ENCODE results near the gene IMMP2L.
A peak's percentile ranks its signal among the peaks of the same experiment; 100 is the strongest.
"Not testable (repeated sequence)": the region's sequence is repeated elsewhere in the genome, so short reads cannot be mapped to it uniquely, and the experiment has no call there.

Gene IMMP2L

DNA sequence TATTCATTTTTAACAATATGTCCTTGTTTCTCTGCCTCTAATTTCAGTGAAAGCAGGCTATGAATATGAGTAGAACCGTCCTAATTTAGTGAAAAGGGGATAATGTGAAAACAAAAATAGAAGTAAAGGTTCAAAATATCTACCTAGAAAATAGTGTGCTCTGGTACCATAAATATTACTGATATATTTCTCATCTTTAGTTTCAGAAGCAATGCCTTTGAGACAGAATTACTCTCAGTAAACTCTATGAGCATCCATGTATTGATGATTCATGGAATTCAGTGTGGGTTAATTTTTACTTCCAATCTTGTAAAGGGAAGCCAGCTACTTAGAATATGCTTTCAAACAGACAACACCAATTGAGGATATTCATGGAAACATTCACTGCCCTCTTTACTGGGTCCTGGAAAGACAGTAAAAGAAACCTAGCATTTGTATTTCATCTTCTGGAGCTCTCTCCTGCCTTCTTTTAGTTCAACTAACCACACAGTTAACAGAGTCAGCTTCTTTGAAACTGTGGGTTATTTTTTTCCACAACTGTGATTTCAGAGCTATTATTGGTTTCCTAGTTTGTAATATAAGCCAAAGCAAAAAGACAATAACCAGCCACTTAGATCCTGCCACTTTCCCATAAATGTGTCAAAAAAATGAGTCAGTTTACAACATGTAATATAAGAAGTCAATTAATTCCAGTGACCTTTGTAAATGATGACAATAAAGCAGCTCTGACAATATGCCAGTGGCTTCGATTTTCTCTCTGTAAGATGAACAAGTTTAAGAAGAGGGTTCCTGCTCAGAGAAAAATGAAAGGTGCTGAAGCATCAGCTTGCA lies 469.7 kb downstream of the IMMP2L start:
- DNase-seq = no peak

DNA sequence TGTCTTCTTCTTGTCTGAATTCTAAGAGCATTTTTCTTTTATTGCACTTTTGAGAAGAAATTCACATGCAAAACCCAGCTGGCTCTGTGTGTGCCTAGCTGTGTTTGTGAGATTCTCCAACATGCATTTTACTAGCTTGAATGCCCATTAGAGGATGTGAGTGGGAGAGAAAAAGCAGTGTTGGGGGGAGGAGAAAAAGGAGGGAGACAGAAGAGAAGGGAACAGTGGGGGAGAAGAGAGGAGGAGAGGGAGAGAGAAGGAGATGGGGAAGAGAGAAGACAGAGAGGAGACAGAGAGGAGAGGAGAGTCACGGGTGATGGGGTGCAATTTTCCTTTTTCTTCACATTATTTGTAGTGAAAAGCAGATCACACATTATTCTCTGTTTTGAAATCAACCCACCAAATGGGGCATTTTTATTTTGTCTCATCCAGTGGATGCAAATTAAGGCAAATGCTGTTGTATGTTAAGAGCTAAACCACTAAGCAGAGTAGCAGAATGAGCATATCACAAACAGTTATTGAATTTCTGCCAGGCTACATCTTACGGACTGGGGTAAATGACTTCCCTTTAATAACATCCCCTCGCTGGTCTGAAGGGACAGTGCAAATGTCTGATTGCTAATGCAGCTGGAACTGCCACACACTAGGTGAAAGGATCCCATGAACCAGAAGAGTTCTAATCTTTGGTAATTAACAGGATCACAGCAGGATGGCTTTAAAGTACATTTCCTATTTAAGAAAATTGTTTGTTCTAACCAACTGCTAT lies 470.5 kb downstream of the IMMP2L start:
- DNase-seq = no peak

DNA sequence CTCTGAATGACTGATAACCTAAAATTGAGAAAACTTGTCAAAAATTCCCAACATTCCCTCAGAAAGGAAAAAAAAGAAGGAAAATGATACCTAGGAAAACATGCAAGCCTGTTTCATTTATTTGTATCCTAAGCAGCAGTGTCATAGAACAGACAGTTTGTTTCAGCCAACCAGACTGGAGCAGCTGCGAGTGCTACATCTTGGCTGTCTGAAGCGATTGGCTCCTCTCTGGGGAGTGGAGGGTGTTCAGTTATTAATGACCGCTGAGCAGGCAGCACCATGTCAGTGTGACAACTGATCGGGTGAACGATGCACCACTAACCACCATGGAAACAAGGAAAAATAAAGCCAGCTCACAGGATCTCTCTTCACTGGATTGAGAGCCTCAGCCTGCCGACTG lies 471.4 kb downstream of the IMMP2L start, which contains the start of gene LRRN3:
Gene LRRN3 (plus strand): TSS at position 282 of the 400 bp plus-strand sequence. CDS start 31,646 bp downstream, outside the sequence.
- DNase-seq = peak; percentile 56

DNA sequence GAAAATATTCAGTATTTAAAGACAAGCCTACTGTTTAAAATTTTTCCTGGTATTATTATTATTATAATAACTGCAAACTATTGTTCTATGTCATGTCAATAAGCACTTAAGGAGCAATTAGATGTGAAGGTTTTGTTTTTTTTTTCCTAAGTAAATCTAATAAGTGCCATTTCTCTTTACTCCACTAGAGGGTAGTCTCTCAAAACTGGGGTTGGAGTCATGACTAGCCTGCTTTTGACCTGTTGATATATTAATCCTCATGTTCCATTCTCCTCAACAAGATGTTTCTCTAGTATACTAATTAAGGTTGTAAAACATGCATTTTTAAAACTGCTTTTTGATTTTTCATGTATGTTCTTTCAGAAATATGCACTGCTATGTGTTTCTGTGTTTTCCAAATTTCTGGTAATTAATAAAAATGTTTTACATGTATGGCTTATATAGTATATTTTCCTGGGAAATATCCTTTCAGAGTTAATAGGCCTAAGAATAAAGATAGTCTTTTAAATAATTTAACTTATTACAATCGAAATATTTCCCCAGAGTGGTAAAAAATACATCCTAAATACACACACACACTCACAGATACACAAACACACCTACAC lies 472.4 kb downstream of the IMMP2L start:
- DNase-seq = no peak

DNA sequence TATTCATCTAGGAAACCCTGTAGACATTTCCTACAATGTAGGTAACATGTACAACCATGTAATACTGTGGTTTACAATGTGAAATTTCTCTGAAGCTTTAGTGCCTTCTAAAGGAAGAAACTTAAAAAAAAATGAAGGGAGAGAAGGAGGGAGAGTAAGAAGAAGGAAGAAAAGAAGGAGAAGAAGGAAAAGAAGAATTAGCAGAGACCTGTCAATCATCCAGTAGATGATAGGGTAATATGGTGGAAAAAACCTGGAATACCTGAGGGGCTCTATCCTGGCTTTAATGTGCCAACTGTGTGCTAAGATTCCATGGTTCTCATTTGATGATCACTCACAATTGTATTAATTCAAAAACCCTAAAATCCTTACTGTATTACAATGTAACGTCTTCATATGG lies 474.0 kb downstream of the IMMP2L start:
- no peak for DNase-seq

DNA sequence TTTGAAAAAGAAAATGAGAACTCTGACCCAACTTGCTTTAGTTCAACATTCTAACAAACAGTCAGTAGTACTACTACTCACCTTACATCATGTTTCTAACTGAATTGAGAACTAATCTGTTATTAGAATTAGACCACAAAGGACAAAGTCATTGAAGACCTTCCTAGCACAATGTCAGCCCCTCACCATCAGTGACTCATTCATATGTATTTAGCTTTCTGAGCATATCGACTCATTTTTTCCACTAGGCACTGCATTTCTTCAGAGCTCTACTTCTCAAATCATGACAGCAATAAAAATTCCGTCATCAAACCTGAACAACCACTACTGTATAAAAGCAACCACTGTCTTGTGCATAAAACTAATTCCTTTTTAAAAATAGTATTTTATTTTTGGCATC lies 475.8 kb downstream of the IMMP2L start:
- DNase-seq = peak; percentile 47

DNA sequence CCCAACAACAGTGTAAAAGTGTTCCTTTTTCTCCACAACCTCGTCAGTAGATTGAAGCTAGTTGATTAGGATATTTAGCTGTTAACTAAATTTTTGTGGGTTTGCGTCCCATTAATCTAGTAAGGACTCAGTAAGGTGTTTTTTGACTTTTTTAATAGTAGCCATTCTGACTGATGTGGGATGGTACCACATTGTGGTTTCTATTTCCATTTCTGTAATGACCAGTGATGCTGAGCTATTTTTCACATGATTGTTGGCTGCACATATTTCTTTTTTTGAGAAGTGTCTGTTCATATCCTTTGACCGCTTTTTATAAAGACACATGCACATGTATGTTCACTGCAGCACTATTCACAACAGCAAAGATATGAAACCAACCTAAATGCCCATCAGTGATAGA lies 476.9 kb downstream of the IMMP2L start:
- DNase-seq = no peak

DNA sequence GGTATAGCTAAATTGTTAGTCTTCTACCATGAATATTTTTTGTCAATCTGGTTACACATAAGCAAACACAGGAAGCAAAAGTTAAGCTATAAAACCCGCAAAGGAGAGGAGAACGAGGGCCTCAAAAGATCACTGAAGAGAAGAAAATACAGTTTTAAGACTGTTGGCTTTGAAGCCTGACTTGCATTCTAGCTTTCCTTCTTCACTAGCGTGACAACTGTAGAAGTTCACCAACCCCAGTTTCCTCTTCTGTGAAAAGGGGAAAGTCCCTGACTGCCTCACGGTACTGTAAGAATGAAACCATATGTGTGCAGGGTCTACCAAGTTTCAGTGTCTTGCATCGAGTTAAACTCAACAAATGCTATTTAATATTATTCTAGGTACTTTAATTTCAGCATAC lies 478.9 kb downstream of the IMMP2L start:
- peak; percentile 73 for DNase-seq

DNA sequence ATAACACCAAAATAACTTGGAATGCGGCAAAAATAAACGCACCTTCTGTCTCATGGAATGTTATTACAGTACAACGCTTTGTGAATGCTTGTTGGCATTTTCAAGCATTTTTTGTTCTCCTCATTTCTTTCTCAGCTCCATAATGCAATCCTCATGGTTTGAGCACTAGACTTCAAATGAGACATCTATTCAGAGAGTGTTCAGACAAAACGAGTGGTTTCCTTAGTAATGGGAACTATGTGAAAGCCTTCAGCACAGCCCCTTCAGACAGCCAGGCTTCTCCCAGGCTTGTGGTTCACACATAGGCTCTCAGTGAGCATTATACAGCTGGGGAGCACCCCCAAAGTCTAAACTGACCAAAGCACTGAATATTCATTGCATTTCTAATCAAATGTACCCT lies 479.9 kb downstream of the IMMP2L start:
- no peak for DNase-seq

DNA sequence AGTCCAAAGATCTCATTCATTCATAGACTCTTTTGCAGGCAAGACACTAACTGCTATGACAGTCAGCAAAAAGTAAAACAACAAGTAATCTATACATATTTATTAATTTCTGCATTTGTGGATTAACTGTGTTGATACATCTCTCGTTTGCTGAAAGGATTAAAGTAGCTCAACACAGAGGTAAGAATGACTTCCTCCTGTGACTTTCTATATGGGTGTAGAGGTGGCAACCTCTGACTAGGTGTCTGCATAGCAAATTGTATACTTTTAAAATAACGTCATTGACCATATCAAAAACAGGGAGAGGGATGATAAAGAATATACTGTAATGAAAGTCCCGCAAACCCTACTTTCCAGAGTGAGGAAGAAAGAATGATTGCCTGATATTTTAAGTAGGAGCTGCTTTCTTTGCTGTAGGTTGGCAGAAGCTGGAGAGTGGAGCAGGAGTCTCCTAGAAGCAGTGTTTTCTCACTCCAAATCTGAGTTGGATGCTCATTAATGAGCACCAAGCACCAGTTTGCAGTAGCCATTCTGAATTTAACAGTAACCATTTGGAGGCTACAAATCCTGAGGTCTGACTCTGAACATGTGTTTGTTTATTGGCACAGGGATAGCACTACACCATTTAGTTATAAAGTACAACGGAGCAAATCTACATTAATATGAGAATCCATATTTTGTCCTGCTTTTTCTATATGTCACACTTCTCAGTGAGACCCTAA lies 480.6 kb downstream of the IMMP2L start:
- DNase-seq = no peak

DNA sequence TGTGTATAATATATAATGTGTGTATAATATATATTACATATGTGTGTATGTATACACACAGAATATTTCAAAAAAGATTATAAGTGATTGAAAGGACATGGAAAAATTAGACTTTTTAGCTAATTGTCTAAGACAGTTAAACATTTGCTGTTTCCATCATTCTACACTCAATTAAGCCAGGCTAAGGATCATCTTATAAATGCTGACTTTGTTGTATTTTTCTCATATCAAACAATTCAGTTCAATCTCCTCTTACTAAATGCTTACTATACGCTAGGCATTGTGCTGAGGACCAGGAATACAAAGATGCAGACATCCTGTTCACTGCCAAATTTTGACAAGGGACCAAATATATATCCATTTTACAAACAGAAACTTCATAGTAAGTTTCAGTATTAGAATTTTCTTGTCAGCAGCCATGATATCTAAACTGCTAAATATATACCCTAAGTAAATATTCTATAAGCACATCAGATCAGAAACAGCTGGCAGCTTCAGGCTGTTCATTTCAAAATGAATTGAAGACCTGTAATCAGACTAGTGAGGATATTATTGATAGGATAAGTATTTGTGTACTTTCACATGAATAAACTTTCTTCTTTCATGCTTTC lies 481.7 kb downstream of the IMMP2L start:
- DNase-seq = no peak

DNA sequence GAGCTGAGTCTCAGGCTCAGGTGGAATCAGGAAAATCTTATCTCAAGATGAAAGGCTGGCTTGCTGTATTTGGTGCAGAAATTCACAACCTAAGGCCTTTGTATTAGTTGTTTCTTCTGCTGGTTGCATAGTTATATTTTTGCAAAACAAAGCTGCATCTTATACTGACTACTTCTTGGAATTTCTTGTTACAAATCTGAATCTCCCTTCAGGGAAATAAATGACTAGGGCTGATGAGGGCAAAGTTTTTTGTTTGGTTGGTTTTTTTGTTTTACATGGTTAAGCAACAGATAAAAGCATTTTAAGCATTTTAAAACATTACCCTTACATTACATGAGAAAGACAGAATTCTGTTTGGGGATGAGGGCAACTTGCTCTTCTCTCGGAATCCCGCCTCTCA lies 485.3 kb downstream of the IMMP2L start:
- DNase-seq = no peak

DNA sequence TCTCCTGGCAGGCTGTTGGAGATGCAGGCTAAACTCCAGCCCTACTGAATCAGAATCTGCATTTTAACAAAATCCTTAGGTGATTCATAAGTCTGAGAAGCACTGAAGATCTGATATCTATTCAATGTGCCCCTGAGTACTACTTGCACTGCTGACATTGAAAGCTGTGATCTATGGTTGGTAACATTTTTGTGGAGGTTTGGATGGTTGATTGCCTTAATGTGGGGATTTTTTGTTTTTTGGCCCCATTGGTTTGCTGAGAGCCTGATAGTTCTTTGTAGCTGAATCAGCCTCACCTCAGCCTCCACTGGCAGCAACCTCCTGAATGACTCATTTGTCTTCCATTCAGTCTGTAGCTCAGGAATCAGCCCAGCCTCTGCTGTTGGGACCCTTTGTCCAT lies 486.1 kb downstream of the IMMP2L start:
- peak; percentile 44 for DNase-seq

DNA sequence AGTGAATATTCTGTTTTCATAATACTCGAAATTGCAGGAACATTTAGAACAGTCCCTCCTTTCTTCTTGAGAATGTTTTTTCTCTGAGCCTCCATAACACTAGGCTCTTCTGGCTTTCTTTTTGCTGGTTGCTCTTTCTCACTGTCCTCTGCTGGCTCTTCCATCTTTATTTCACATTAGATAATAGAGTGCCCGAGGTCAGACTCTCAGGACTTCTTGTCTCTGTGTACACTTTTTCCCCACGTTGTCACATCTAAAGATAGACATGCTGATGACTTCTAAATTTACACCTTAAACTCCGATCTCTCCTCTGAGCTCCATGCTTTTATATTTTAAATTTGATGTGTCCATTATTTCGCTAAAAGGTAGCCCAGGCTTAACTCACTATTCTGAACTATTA lies 486.8 kb downstream of the IMMP2L start:
- DNase-seq = no peak

DNA sequence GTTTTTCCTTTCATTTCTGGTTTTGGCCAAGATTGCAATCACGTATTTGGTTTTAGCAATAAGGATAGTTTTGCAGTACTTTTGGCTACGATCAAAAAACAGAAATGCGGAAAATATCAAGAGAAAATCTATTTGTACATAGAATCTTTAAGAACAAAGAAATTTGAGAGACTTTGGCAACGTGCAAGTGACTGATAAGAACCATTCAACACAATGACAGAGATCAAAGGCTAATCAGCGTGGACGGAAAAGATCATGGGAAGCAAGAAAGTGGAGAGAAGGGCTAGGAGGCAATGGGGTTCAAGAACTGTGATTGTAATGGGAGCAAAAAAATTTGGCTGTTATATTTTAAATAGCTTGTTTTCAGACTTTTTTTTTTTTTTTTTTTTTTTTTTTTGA lies 487.5 kb downstream of the IMMP2L start:
- DNase-seq = no peak

DNA sequence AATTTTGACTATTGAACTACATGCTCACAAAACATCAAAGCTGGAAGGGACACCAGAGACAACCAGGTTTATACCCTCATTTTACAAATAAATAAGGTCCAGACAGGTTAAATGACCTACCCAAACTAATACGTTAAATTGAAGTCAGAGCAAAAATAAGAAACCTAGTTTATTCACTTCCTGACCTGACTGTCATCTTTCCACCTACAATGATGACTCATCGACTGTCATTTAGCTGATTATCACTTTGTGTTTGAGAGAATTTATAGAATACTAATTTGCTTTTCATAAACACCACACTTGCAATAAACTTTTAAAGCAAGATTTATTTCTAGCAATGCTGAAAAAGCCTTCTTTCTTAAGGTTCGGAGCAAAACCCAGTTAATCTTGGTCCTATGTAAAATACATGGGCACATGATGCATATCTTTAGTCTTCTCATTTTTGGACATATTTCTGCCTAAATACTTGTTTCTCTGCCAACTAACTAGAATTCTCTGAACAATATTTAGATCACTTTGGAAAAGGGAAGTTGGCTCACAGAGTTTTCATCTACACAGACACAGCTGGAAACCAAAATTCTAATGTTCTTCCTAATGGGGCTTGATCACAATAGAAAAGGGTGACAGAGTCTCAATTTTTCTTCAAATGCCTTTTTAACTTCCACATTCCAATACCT lies 488.1 kb downstream of the IMMP2L start:
- no peak for DNase-seq

DNA sequence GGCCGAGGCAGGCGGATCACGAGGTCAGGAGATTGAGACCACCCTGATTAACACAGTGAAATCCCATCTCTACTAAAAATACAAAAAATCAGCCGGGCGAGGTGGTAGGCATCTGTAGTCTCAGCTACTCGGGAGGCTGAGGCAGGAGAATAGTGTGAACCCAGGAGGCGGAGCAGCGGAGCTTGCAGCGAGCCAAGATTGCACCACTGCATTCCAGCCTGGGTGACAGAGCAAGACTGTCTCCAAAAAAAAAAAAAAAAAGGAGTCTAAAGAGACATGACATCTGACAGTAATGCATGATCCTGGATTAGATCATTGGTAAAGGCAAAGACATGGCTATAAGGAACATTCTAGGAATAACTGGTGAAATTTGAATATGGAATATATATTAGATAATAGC lies 489.6 kb downstream of the IMMP2L start:
- not testable (repeated sequence) for DNase-seq

DNA sequence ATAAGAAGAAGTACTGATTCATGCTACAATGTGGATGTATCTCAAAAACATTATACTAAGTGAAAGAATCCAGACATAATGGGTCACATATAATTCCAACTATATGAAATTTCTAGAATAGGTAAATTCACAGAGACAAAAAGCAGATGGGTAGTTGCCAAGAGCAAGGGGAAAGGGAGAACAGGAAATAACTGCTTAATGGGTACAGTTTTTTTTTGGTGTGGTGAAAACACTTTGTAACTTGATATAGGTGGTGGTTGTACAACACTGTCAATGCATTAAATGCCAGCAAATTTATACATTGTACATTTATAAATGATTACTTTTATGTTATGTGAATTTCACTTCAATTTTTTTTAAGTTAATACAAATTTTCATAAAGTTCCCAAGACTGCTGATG lies 490.7 kb downstream of the IMMP2L start:
- DNase-seq = no peak

DNA sequence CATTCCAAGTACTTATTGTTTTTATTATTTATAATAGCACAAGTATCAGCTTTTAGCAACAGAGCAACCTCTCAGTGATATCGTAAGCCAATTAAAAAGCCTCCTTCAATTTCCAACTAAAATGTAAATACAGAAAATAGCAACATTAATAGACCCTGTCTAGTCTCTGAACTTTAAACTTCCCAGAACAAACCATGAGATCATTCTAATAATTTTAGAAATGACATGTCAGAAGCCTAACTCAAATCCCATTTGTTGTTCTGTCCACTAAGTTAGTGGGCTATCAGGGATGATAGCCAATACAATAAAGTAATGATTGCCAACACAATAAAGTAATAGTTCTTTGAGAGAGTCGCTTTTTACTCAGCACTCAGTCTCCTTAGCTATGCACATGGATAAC lies 493.7 kb downstream of the IMMP2L start:
- no peak for DNase-seq

DNA sequence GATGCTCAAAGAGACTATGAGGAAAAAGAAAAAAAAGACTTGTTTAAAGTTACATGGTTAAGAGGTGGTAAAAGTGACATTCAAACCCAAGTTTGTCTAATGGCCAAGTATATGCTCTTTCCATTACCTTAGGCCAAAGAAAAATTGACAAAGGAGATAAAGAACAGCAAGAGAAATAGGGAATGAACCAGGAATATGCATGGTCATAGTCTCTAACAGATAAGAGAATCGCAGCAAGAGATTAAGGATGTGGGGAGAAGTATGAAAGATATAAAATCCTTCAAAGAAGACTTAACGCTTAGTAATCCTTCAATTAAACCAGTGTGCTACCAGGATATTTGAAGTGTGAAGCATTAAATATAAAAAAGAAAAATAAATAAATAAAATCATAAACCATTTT lies 494.6 kb downstream of the IMMP2L start:
- no peak for DNase-seq

DNA sequence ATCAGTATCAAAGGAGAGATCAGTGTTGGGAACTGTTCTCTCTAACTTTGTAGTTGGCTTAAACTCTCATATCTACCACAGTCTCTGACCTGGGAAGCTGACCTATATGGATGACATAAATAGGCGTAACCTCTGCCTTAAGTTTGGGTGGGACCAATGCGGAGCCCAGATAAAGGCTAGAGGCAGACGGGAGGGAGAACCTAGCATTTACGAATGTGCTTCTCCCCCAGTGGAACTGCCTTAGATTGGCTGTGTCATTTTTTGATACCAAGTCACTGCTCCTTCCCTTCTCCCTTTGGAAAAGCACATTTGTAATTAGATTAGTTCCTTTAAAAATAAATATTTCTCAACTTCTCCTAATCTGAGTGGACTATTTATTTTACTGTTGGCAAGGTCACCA lies 495.0 kb downstream of the IMMP2L start:
- no peak for DNase-seq

DNA sequence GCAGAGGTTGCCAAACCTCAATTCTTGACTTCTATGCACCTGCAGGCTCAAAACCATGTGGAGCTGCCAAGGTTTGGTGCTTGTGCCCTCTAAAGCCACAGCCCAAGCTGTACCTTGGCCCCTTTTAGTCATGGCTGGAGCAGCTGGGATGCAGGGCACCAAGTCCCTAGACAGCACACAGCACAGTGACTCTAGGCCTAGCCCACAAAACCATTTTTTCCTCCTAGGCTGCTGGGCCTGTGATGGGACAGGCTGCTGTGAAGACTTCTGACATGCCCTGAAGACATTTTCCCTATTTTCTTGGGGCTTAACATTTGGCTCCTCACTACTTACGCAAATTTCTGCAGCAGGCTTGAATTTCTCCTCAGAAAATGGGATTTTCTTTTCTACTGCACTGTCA lies 499.1 kb downstream of the IMMP2L start:
- no peak for DNase-seq

Measured in stimulated activated CD4-positive, alpha-beta T cell treated with anti-CD3 and anti-CD28 coated beads, Interleukin-4, amount 100 ng/mL, for 24 hours (primary cell).